ENCODE data around the gene P4HA1.
"Not testable (repeated sequence)": the region's sequence is repeated elsewhere in the genome, so short reads cannot be mapped to it uniquely, and the experiment has no call there.

Gene P4HA1

GRCh38 chr10:73039635-73040034 is 57.0 kb downstream of the P4HA1 start:
- H3K4me3 ChIP-seq (ENCODE audit: low read depth, low read length), result no peak overlapping the region
- TF ChIP-seq CTCF (IDR thresholded peaks at IDR 0.05; ENCODE audit: low read depth, low read length), result no peak

GRCh38 chr10:73036285-73036684 is 60.4 kb downstream of the P4HA1 start:
- not testable (repeated sequence) for H3K4me3 ChIP-seq (ENCODE audit: low read depth, low read length)

GRCh38 chr10:73032536-73032935 is 64.1 kb downstream of the P4HA1 start:
- no peak overlapping the region for H3K4me3 ChIP-seq (ENCODE audit: low read depth, low read length)
- TF ChIP-seq CTCF (IDR thresholded peaks at IDR 0.05; ENCODE audit: low read depth, low read length), result no peak

- not testable (repeated sequence) for H3K4me3 ChIP-seq (ENCODE audit: low read depth, low read length)
Measured at GRCh38 chr10:73026623-73027022, 70.0 kb downstream of the P4HA1 start.

- not testable (repeated sequence) for H3K4me3 ChIP-seq (ENCODE audit: low read depth, low read length)
Measured at GRCh38 chr10:73023455-73024070, 73.1 kb downstream of the P4HA1 start.

- H3K4me3 ChIP-seq (ENCODE audit: low read depth, low read length), result not testable (repeated sequence)
Measured at GRCh38 chr10:73022961-73023360, 73.7 kb downstream of the P4HA1 start.

- not testable (repeated sequence) for H3K4me3 ChIP-seq (ENCODE audit: low read depth, low read length)
Measured at GRCh38 chr10:73021538-73022164, 75.0 kb downstream of the P4HA1 start.

GRCh38 chr10:73021050-73021449 is 75.6 kb downstream of the P4HA1 start:
- no peak overlapping the region for H3K4me3 ChIP-seq (ENCODE audit: low read depth, low read length)
- no peak for TF ChIP-seq CTCF (IDR thresholded peaks at IDR 0.05; ENCODE audit: low read depth, low read length)

- H3K4me3 ChIP-seq (ENCODE audit: low read depth, low read length), result no peak overlapping the region
Measured at GRCh38 chr10:73019100-73019499, 77.6 kb downstream of the P4HA1 start.

More at GRCh38 chr10:73019100-73019499, 77.6 kb downstream of the P4HA1 start:
- no peak for TF ChIP-seq CTCF (IDR thresholded peaks at IDR 0.05; ENCODE audit: low read depth, low read length)
